Neuronal stem cell (in vitro differentiated cells): ENCODE results near the gene FLRT2.

ENCODE experiments used
- DNase-seq: peaks from one replicate; pipeline ENCODE4 v3.0.0-alpha.2; 2013; ENCODE audit warnings: low spot score
- H2AFZ ChIP-seq: one replicate; pipeline ENCODE4 v1.6.1; 2013; ENCODE audit warnings: mild to moderate bottlenecking, low read length, inconsistent platforms
- H2AK5ac ChIP-seq: 2 replicates; pipeline ENCODE4 v1.6.1; 2013; ENCODE audit warnings: low read depth, mild to moderate bottlenecking, inconsistent platforms, low read length, moderate library complexity, mixed read lengths
- H2BK120ac ChIP-seq: 2 replicates; pipeline ENCODE4 v1.6.1; 2013; ENCODE audit warnings: low read depth, mild to moderate bottlenecking, inconsistent platforms, low read length, moderate library complexity, mixed read lengths
- H2BK12ac ChIP-seq: one replicate; pipeline ENCODE4 v1.6.1; 2013; ENCODE audit warnings: low read length, inconsistent platforms
- H2BK15ac ChIP-seq: 2 replicates; pipeline ENCODE4 v1.6.1; 2013; ENCODE audit warnings: mild to moderate bottlenecking, low read length, inconsistent platforms, mixed read lengths
- H2BK5ac ChIP-seq: one replicate; pipeline ENCODE4 v1.6.1; 2013; ENCODE audit warnings: inconsistent platforms, mild to moderate bottlenecking, low read length, moderate library complexity
- H3K14ac ChIP-seq: one replicate; pipeline ENCODE4 v1.6.1; 2013; ENCODE audit warnings: low read length, inconsistent platforms
- H3K18ac ChIP-seq: 2 replicates; pipeline ENCODE4 v1.6.1; 2013; ENCODE audit warnings: low read length, inconsistent platforms
- H3K23ac ChIP-seq: 2 replicates; pipeline ENCODE4 v1.6.1; 2013; ENCODE audit warnings: low read depth, mild to moderate bottlenecking, mixed read lengths, low read length, inconsistent platforms; ENCODE audit not compliant: poor library complexity
- H3K27ac ChIP-seq: replicated peaks from 3 replicates; pipeline ENCODE4 v1.5.1; 2013; ENCODE audit warnings: low read length, inconsistent platforms
- H3K27me3 ChIP-seq, 3 experiments: 2 replicates each; pipeline ENCODE4 v1.6.1; 2013; ENCODE audit warnings: low read length in 3 of 3, mild to moderate bottlenecking in 2 of 3, inconsistent platforms in 1 of 3, low read depth in 1 of 3, mixed read lengths in 1 of 3, moderate library complexity in 1 of 3; ENCODE audit not compliant: control insufficient read depth in 3 of 3, insufficient read depth in 3 of 3
- H3K36me3 ChIP-seq, 2 donors: replicated peaks in 1 of 2; 2 replicates each; pipeline ENCODE4 v1.6.1; 2013; ENCODE audit warnings: low read length in 2 of 2; ENCODE audit not compliant: control insufficient read depth in 2 of 2, insufficient read depth in 2 of 2
- H3K4ac ChIP-seq: 2 replicates; pipeline ENCODE4 v1.6.1; 2013; ENCODE audit warnings: inconsistent platforms, mild to moderate bottlenecking, low read length, moderate library complexity
- H3K4me1 ChIP-seq, 2 donors: 1 replicate in 1 of 2; 2 replicates in 1 of 2; pipeline ENCODE4 v1.6.1; 2013; ENCODE audit warnings: low read length in 2 of 2, low read depth in 1 of 2; ENCODE audit not compliant: control insufficient read depth in 2 of 2, insufficient read depth in 1 of 2
- H3K4me2 ChIP-seq: one replicate; pipeline ENCODE4 v1.6.1; 2013; ENCODE audit warnings: mild to moderate bottlenecking, low read length, inconsistent platforms; ENCODE audit not compliant: insufficient read depth, poor library complexity, severe bottlenecking
- H3K4me3 ChIP-seq, 2 donors: 2 replicates each; pipeline ENCODE4 v1.5.1; 2013; ENCODE audit warnings: low read length in 2 of 2, mild to moderate bottlenecking in 2 of 2, inconsistent platforms in 1 of 2, moderate library complexity in 1 of 2
- H3K79me1 ChIP-seq: one replicate; pipeline ENCODE4 v1.6.1; 2013; ENCODE audit warnings: low read depth, mild to moderate bottlenecking, inconsistent platforms, low read length, moderate library complexity
- H3K9ac ChIP-seq: one replicate; pipeline ENCODE4 v1.6.1; 2013; ENCODE audit warnings: mild to moderate bottlenecking, low read depth, low read length, inconsistent platforms; ENCODE audit not compliant: poor library complexity
- H3K9me3 ChIP-seq, 2 donors: replicated peaks in 1 of 2; 2 replicates each; pipeline versions ENCODE3 to v1.6.1; 2013; ENCODE audit warnings: low read length in 2 of 2, mild to moderate bottlenecking in 2 of 2, inconsistent platforms in 1 of 2, low read depth in 1 of 2, mixed read lengths in 1 of 2, moderate library complexity in 1 of 2; ENCODE audit not compliant: control insufficient read depth in 2 of 2, insufficient read depth in 1 of 2
- H4K8ac ChIP-seq: one replicate; pipeline ENCODE4 v1.6.1; 2013; ENCODE audit warnings: low read depth, mild to moderate bottlenecking, inconsistent platforms, low read length, moderate library complexity
- H4K91ac ChIP-seq: one replicate; pipeline ENCODE4 v1.6.1; 2013; ENCODE audit warnings: low read length, low read depth, mild to moderate bottlenecking, inconsistent platforms; ENCODE audit not compliant: poor library complexity
- WGBS, 2 donors: extraction: QIAGEN DNeasy Blood & Tissue Kit; methylation state at CpG; one replicate each; pipeline ENCODE4 v1.1.7; 2013; ENCODE audit warnings: missing lambda C conversion rate in 2 of 2, mixed read lengths in 1 of 2; ENCODE audit not compliant: insufficient read length in 2 of 2, insufficient replicate concordance in 1 of 2; ENCODE audit errors: extremely low coverage in 2 of 2; 5-methylcytosine and 5-hydroxymethylcytosine counted together

The FLRT2 gene

GRCh38 chr14:85618390-85618789, 88.4 kb downstream of the FLRT2 start:
- H4K8ac ChIP-seq = no peak overlapping the region
- H3K4ac ChIP-seq = no peak overlapping the region
- H3K9me3 ChIP-seq = peaks cover 0 to 3% of the 10 kb centered on the region in 2 donors
- H3K23ac ChIP-seq = no peak overlapping the region
- H3K9ac ChIP-seq = no peak overlapping the region
- H3K27ac ChIP-seq = no peak overlapping the region
- no peaks in the 10 kb centered on the region for H3K79me1 ChIP-seq
- WGBS, 2 donors = no CpG with 5 or more reads among the region's 4 CpGs
- no peak overlapping the region for H2AFZ ChIP-seq
- H3K36me3 ChIP-seq = peaks cover 0 to 16% of the 10 kb centered on the region in 2 donors
- no peak overlapping the region for H2BK15ac ChIP-seq
- no peak overlapping the region for H3K4me2 ChIP-seq
- H4K91ac ChIP-seq = no peak overlapping the region
- H2BK120ac ChIP-seq = no peak overlapping the region
- H3K4me3 ChIP-seq = no peak overlapping the region
- H3K18ac ChIP-seq = no peak overlapping the region
- H3K14ac ChIP-seq = no peak overlapping the region
- DNase-seq = no peak
- H2AK5ac ChIP-seq = no peak overlapping the region
- no peaks in the 10 kb centered on the region for H3K4me1 ChIP-seq
- H2BK5ac ChIP-seq = no peak overlapping the region
- H2BK12ac ChIP-seq = no peak overlapping the region
- H3K27me3 ChIP-seq = no peaks in the 10 kb centered on the region

GRCh38 chr14:85618978-85619377, 89.0 kb downstream of the FLRT2 start:
- Histone ChIP-seq H3K27me3 (no peaks in the 10 kb centered on the region), H3K4me2 (no peak overlapping the region), H3K4ac (no peak overlapping the region), H3K14ac (no peak overlapping the region), H2BK12ac (no peak overlapping the region), H3K23ac (no peak overlapping the region), H4K91ac (no peak overlapping the region), H4K8ac (no peak overlapping the region), H3K4me3 (no peak overlapping the region), H3K36me3 (peaks cover 0 to 16% of the 10 kb centered on the region in 2 donors), H3K18ac (no peak overlapping the region), H3K79me1 (no peaks in the 10 kb centered on the region), H2AK5ac (no peak overlapping the region), H2BK15ac (no peak overlapping the region), H2AFZ (no peak overlapping the region), H2BK120ac (no peak overlapping the region), H3K9ac (no peak overlapping the region), H3K9me3 (peaks cover 0 to 3% of the 10 kb centered on the region in 2 donors), H2BK5ac (no peak overlapping the region), H3K4me1 (no peaks in the 10 kb centered on the region), H3K27ac (no peak overlapping the region)
- DNase-seq = no peak
- no CpG with 5 or more reads among the region's 3 CpGs for WGBS, 2 donors

- no peaks in the 10 kb centered on the region for H3K27me3 ChIP-seq
- no peak overlapping the region for H2AFZ ChIP-seq
- H3K18ac ChIP-seq = no peak overlapping the region
- no peak for DNase-seq
- no peak overlapping the region for H3K23ac ChIP-seq
- H3K27ac ChIP-seq = no peak overlapping the region
- H2BK12ac ChIP-seq = no peak overlapping the region
- H3K9me3 ChIP-seq = peaks cover 0 to 3% of the 10 kb centered on the region in 2 donors
- H3K4me3 ChIP-seq = no peak overlapping the region
- H3K4me1 ChIP-seq = no peaks in the 10 kb centered on the region
- H4K8ac ChIP-seq = no peak overlapping the region
- H3K36me3 ChIP-seq = peaks cover 0 to 16% of the 10 kb centered on the region in 2 donors
- no peak overlapping the region for H3K14ac ChIP-seq
- no CpG with 5 or more reads among the region's 6 CpGs for WGBS, 2 donors
- H2BK120ac ChIP-seq = no peak overlapping the region
- no peak overlapping the region for H3K9ac ChIP-seq
- no peak overlapping the region for H3K4ac ChIP-seq
- no peak overlapping the region for H2AK5ac ChIP-seq
- no peak overlapping the region for H3K4me2 ChIP-seq
- H2BK15ac ChIP-seq = no peak overlapping the region
- no peaks in the 10 kb centered on the region for H3K79me1 ChIP-seq
- H2BK5ac ChIP-seq = no peak overlapping the region
- no peak overlapping the region for H4K91ac ChIP-seq
Measured at GRCh38 chr14:85619851-85620250, 89.9 kb downstream of the FLRT2 start.

- Histone ChIP-seq H2AK5ac (no peak overlapping the region), H2AFZ (no peak overlapping the region), H3K23ac (no peak overlapping the region), H2BK12ac (no peak overlapping the region), H3K27ac (no peak overlapping the region), H3K27me3 (no peaks in the 10 kb centered on the region), H2BK120ac (no peak overlapping the region), H3K18ac (no peak overlapping the region), H3K4me1 (no peaks in the 10 kb centered on the region), H3K4ac (no peak overlapping the region), H3K14ac (no peak overlapping the region), H3K79me1 (no peaks in the 10 kb centered on the region), H3K4me2 (no peak overlapping the region), H2BK5ac (no peak overlapping the region), H3K9ac (no peak overlapping the region), H4K8ac (no peak overlapping the region), H3K4me3 (no peak overlapping the region), H2BK15ac (no peak overlapping the region), H4K91ac (no peak overlapping the region), H3K9me3 (peaks cover 0 to 3% of the 10 kb centered on the region in 2 donors), H3K36me3 (peaks cover 0 to 16% of the 10 kb centered on the region in 2 donors)
- WGBS, 2 donors = no CpG with 5 or more reads among the region's 3 CpGs
- DNase-seq = no peak
Measured at GRCh38 chr14:85620947-85621346, 91.0 kb downstream of the FLRT2 start.
